GM12892 (cell line): Measurements from ENCODE around the gene DENND6A.

ENCODE experiments used
- POLR2A ChIP-seq: IDR thresholded peaks from 2 replicates; pipeline ENCODE4 v1.6.1; 2011; ENCODE audit warnings: low read depth, low read length, control low read depth
- POLR2AphosphoS5 ChIP-seq: IDR thresholded peaks from 2 replicates; pipeline ENCODE4 v1.6.1; 2011; ENCODE audit warnings: low read depth, low read length, control low read depth

GRCh38 chr3:57700737-57701136 lies 7.9 kb upstream of the DENND6A start:
- no peak for TF ChIP-seq POLR2A
- TF ChIP-seq POLR2AphosphoS5: no peak
